AG20443 (cell line): ENCODE data around the gene GPANK1.

Experiments
- DNase-seq: peaks from one replicate; pipeline ENCODE4 v3.0.0; 2012; ENCODE audit warnings: low spot score, mixed read lengths

Gene GPANK1

GRCh38 chr6:31639449-31639861, 25.3 kb downstream of the GPANK1 start:
- DNase-seq = peak; percentile 73

- DNase-seq = no peak
These were observed 25.8 kb downstream of the GPANK1 start for GRCh38 chr6:31639043-31639442.

- DNase-seq = no peak
These were observed 27.9 kb downstream of the GPANK1 start for GRCh38 chr6:31636698-31637596.

- DNase-seq = no peak
These were observed 29.7 kb downstream of the GPANK1 start for GRCh38 chr6:31634969-31635575.

- DNase-seq = peak; percentile 27
These were observed 30.7 kb downstream of the GPANK1 start for GRCh38 chr6:31634131-31634530.

GRCh38 chr6:31633447-31633846, 31.4 kb downstream of the GPANK1 start:
- no peak for DNase-seq

GRCh38 chr6:31632279-31632946, 32.4 kb downstream of the GPANK1 start:
- DNase-seq = no peak

- no peak for DNase-seq
These were observed 33.0 kb downstream of the GPANK1 start for GRCh38 chr6:31631681-31632278.

- no peak for DNase-seq
These were observed 33.6 kb downstream of the GPANK1 start for GRCh38 chr6:31631209-31631608.

GRCh38 chr6:31630177-31630934, 34.4 kb downstream of the GPANK1 start:
- DNase-seq = no peak

GRCh38 chr6:31629014-31629413, 35.8 kb downstream of the GPANK1 start:
- no peak for DNase-seq

- no peak for DNase-seq
These were observed 37.0 kb downstream of the GPANK1 start for GRCh38 chr6:31627690-31628287.

- DNase-seq = no peak
These were observed 37.8 kb downstream of the GPANK1 start for GRCh38 chr6:31626952-31627351.

GRCh38 chr6:31624070-31624469, 40.7 kb downstream of the GPANK1 start:
- no peak for DNase-seq

GRCh38 chr6:31622684-31623091, 42.1 kb downstream of the GPANK1 start:
- DNase-seq = no peak

- DNase-seq = no peak
These were observed 42.8 kb downstream of the GPANK1 start for GRCh38 chr6:31621991-31622390.

- no peak for DNase-seq
These were observed 43.4 kb downstream of the GPANK1 start for GRCh38 chr6:31621320-31621939.

- DNase-seq = peak; percentile 97
These were observed 44.0 kb downstream of the GPANK1 start, which contains the start of gene PRRC2A for GRCh38 chr6:31620586-31621319. Gene PRRC2A, plus strand, starts transcription at chr6:31620715. Its CDS starts 2,075 bp downstream, at chr6:31622790.

GRCh38 chr6:31619805-31620585, 44.8 kb downstream of the GPANK1 start:
- peak; percentile 96 for DNase-seq
